GM19455 (cell line): ENCODE measurements around the gene RPL5.

ENCODE experiments used
- ATAC-seq: cut with Tn5 transposase; IDR thresholded peaks from one replicate; pipeline ENCODE4 v1.9.1; 2021; ENCODE audit not compliant: unreplicated experiment

RPL5 gene

DNA sequence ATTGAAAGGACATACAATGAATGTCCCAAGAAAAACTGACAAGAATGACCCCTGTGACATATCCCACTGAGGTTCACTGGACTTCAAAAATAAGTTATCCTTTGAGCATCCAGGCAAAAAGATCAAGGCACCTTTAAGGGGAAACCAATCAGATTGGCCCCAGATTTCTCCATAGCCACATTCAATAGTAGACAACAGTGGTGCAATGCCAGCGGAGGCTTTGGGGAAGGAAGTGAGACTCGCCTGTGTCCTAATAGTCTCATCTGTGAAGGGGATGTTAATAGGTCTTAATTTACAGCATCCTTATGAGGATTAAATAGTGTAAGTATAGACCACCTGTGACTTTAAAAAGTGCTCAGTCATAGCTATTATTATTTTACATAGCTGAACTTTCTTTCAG is 21.5 kb downstream of the RPL5 start:
- no peak for ATAC-seq

- no peak for ATAC-seq
Observed at GRCh38 chr1:92854101-92854785, 22.4 kb downstream of the RPL5 start.

DNA sequence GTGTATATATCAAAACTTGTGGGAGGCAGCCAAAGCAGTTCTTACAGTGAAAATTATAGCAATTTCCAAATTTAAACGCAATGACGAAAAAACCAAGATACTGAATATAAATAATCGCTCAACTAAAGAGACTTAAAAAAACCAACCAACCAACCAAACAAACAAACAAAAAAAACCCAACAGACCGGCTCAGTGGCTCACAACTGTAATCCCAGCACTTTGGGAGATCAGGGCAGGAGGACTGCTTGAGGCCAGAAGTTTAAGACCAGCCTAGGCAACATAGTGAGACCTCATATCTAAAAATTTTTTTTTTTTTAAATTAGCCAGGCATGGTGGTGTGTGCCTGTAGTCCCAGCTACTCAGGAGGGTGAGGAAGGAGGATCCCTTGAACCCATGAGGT is 23.4 kb downstream of the RPL5 start:
- no peak for ATAC-seq

DNA sequence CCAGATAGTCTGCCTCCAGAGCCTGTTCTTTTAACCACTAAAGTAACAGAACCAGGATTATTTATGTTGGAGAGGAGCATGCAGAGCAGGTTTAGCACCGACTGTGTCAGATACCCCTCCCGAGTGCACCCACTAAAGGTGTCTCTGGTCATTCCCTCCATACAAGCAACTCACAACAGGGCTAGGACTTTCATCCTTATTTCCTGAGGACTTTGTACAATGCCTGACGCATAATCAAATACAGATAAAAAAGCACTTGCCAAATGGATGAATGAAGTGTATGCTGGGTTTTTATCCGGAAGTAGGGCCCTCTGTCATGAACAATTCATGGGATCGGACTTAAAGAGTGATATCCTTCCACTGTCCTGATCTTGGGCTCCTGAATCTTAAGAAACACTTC is 26.0 kb downstream of the RPL5 start:
- no peak for ATAC-seq

DNA sequence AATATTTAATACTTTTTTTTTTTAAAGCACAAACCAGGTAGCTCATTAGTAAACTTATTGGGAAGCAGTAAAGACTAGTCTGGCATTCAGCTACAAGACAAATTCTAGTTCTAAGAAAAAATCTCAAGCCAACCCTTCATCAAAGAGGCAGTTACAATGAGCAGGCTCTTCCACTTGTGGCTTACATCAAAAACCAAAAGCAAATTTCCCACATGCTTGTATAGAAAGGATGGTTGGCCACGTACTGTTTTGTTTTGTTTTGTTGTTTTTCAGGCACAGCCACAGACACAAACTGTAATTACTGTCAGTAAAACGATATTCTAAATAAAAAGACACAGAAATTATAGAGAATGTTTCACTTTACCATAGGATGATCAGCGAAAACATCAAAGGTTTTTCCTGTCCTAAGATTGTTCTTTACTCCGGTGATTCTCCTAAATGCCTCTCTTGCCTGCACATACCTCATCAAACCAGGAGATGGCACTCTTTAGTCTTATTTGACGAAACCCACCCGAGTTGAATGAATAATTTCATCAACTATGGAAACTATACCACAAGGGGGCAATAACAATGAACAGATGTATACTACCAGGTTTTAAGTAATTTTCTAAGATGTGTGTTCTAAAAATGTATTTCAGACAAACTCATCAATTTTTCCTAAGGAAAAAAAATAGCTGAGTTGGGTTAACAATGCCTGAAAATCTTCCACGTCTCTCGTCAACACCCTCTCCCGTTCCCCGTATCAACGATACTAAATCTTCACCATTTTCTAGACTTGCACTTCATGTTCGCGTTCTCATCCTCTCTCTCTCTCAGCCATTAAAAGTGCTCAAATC is 26.9 kb downstream of the RPL5 start:
- peak; percentile 54 for ATAC-seq

DNA sequence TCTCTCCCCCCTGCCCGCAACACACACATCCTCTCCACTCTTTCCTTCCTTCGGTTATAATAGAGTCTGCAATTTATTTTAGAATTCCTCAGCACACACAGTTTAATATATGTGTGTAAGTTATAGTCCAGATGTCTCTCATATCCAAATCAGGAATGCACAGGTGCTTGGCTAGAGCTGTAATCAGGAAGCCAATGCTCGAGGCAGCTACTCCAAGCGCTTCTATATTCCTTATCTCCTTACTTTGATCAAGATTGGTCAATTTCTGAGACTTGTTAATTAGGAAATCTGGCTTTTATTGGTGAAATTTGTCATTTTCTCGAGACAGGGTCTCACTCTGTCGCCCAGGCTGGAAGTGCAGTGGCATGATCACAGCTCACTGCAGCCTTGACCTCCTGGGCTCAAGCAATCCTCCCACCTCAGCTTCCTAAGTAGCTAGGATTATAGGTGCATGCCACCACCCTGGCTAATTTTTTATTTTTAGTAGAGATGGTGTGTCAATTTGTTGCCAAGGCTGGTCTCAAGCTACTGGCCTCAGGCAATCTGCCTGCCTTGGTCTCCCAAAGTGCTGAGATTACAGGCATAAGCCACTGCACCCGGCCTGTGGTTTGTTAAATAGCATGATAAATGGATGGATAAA is 27.7 kb downstream of the RPL5 start:
- ATAC-seq = no peak

GRCh38 chr1:92862605-92863004 is 30.8 kb downstream of the RPL5 start:
- ATAC-seq = no peak

GRCh38 chr1:92864131-92864530 is 32.3 kb downstream of the RPL5 start:
- no peak for ATAC-seq

DNA sequence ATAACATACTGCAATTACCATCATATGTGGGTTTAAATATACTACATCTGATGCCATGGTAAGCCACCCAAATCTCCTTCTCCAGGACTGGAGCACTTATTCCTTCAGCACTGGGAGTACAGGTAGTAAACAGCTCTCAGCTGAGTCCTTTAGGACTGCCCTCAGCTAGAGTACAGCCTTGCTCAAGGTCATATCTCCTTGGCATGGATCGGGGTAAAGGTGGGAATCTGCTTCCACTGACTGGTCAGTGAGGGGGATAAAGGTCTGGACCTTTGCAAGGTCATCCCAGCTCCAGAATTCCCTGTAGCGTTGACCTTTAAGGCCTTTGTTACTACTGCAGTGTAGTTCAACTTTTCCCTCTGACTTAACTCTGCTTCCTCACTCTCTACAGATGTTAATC is 38.8 kb downstream of the RPL5 start:
- ATAC-seq = no peak

- ATAC-seq = no peak
Observed at GRCh38 chr1:92872719-92873118, 40.9 kb downstream of the RPL5 start.

GRCh38 chr1:92874987-92875386 is 43.1 kb downstream of the RPL5 start:
- ATAC-seq = no peak

GRCh38 chr1:92876351-92876750 is 44.5 kb downstream of the RPL5 start:
- no peak for ATAC-seq

- no peak for ATAC-seq
Observed at GRCh38 chr1:92877081-92877711, 45.4 kb downstream of the RPL5 start.

DNA sequence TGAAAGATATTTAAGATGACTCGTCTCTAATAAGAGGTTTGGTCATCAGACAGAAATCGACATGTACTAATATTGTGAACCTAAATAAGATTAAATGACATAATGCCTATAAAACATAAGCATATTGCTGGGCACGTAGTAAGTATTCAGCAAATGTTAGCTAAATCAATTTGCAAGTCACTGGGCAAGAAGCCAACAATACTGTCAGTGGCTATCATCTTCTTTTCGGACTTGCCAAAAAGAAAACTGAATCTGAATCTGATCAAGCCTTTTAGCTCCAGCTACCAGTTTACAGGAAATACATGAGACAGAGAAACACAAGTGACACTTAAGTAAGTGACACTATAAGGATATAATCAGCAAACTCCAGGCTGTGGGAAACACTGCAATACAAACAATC is 46.0 kb downstream of the RPL5 start:
- no peak for ATAC-seq

GRCh38 chr1:92879316-92879968 is 47.6 kb downstream of the RPL5 start:
- no peak for ATAC-seq

DNA sequence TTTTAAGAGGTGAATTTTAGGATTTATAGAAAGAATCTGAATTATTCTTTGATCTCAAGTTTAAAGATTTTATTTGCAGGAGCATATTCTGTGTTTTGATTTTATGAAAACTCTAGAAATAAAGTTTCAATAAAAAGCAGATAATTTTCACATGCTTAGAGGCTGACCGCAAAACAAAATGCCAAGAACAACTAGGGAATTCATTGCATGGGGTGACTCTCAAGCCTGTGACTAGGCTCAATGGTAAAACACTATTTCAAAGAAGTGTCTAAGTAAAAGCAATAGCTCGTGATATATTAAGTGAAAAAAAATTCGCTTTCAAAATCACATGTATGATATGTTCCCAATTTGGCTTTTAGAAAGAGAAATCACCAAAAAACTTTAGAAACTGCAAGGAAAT is 49.6 kb downstream of the RPL5 start:
- no peak for ATAC-seq

DNA sequence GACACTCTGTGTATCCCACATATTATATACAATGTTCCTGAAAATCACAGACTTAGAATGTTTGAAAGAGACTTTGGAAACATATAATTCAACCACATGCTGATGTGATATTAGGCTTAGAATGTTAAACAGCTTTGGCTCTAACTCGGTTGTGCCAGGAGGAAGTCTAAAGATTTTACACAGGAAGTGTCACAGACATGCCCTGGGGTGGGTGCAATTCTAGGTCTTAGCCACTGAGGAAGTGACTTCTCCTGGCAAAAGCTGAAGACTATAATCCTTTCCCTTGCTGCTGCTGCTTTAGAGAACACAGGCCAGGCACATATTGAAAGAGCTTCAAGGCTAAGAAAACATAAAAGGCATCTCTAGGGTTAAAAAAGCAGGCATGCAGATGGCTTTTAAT is 51.0 kb downstream of the RPL5 start:
- no peak for ATAC-seq

DNA sequence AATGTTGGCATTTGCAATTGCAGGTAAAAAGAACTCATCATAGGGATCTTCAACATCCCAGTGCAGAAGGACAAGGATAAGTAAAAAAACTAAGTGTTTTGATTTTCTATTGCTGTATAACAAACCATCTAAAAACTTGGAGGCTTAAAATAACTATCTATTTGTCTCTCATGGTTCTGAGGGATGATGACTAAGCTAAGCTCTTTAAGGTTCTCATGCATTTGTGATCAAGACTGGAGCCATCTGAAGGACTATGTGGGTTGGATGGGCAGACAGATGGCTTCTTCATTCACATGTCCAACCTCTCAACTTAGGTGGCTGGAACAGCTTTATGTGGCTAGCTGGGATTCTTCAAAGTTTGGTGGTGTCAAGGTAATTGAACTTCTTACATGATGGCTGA is 51.5 kb downstream of the RPL5 start:
- ATAC-seq = no peak

DNA sequence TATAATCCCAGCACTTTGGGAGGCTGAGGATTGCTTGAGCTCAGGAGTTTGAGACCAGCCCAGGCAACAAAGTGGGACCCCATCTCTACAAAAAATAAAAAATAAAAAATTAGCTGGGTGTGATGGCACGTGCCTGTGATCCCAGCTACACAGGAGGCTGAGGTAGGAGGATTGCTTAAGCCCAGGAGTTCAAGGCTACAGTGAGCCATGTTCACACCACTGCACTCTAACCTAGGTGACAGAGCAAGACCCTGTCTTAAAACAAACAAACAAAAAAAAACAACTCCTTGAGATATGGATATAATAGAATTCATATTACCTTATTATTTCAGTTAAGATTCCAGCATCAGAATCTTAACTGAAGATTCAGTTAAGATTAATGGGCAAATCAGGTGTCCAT is 52.4 kb downstream of the RPL5 start:
- ATAC-seq = no peak

DNA sequence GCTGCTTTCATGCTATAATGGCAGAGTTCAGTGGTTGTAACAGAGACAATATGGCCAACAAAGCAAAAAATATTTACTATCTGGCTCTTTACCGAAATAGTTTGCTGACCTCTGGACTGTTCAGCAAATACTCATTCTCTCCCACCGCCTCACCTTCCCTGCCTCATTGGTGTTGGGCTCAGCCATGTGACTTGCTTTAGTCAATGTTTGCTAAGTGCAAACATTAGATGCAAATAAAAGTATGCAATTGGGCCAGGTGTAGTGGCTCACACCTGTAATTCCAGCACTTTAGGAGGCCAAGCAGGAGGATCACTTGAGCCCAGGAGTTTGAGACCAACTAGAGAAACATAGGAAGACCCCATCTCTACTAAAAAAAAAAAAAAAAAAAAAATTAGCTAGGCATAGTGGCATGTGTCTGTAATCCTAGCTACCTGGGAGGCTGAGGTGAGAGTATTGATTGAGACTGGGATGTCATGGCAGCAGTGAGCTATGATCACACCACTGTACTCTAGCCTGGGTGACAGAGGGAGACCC is 55.1 kb downstream of the RPL5 start:
- no peak for ATAC-seq

GRCh38 chr1:92887465-92887864 is 55.6 kb downstream of the RPL5 start:
- no peak for ATAC-seq
